HG02840 (cell line): ENCODE data around the gene SLC30A10.
"Not testable (repeated sequence)": the region's sequence is repeated elsewhere in the genome, so short reads cannot be mapped to it uniquely, and the experiment has no call there.

ENCODE experiments used
- ATAC-seq: cut with Tn5 transposase; IDR thresholded peaks from one replicate; pipeline ENCODE4 v1.9.1; 2021; ENCODE audit warnings: mild to moderate bottlenecking, moderate library complexity, moderate number of reproducible peaks; ENCODE audit not compliant: unreplicated experiment, low FRiP score

The SLC30A10 gene

GRCh38 chr1:219927956-219928790 is at the start of gene SLC30A10:
Gene SLC30A10, minus strand, starts transcription at chr1:219928557. Its CDS starts 117 bp downstream, at chr1:219928440.
- no peak for ATAC-seq

- no peak for ATAC-seq
Observed at GRCh38 chr1:219973213-219973612, 44.9 kb upstream of the SLC30A10 start.

GRCh38 chr1:219967361-219967760 is 39.0 kb upstream of the SLC30A10 start:
- no peak for ATAC-seq

- ATAC-seq, result no peak
Observed at GRCh38 chr1:219966071-219966349, 37.7 kb upstream of the SLC30A10 start.

GRCh38 chr1:219965285-219966070 is 37.1 kb upstream of the SLC30A10 start:
- no peak for ATAC-seq

- ATAC-seq, result no peak
Observed at GRCh38 chr1:219963432-219963831, 35.1 kb upstream of the SLC30A10 start.

- ATAC-seq, result no peak
Observed at GRCh38 chr1:219961684-219962083, 33.3 kb upstream of the SLC30A10 start.

GRCh38 chr1:219959540-219960203 is 31.3 kb upstream of the SLC30A10 start:
- no peak for ATAC-seq

- ATAC-seq, result no peak
Observed at GRCh38 chr1:219958875-219959417, 30.6 kb upstream of the SLC30A10 start.

GRCh38 chr1:219954736-219955421 is 26.5 kb upstream of the SLC30A10 start:
- ATAC-seq, result no peak

GRCh38 chr1:219954052-219954451 is 25.7 kb upstream of the SLC30A10 start:
- no peak for ATAC-seq

- ATAC-seq, result no peak
Observed at GRCh38 chr1:219952361-219952760, 24.0 kb upstream of the SLC30A10 start.

GRCh38 chr1:219949227-219949626 is 20.9 kb upstream of the SLC30A10 start:
- not testable (repeated sequence) for ATAC-seq

- ATAC-seq, result not testable (repeated sequence)
Observed at GRCh38 chr1:219948766-219949165, 20.4 kb upstream of the SLC30A10 start.

GRCh38 chr1:219945795-219946194 is 17.4 kb upstream of the SLC30A10 start:
- no peak for ATAC-seq

GRCh38 chr1:219941179-219942118 is 13.1 kb upstream of the SLC30A10 start:
- ATAC-seq, result no peak

GRCh38 chr1:219940707-219941106 is 12.3 kb upstream of the SLC30A10 start:
- ATAC-seq, result no peak

- no peak for ATAC-seq
Observed at GRCh38 chr1:219938706-219939105, 10.3 kb upstream of the SLC30A10 start.

GRCh38 chr1:219933763-219934162 is 5.4 kb upstream of the SLC30A10 start:
- ATAC-seq, result not testable (repeated sequence)
